ENCODE data around the gene PTGDR2.

PTGDR2 gene

GRCh38 chr11:60855726-60856633 lies at the start of gene PTGDR2:
PTGDR2 (minus strand) TSS chr11:60855950; CDS start chr11:60853722, 2,228 bp downstream.
- no peak for DNase-seq

- DNase-seq, result no peak
Observed at GRCh38 chr11:60905047-60905446, 49.3 kb upstream of the PTGDR2 start.

DNA sequence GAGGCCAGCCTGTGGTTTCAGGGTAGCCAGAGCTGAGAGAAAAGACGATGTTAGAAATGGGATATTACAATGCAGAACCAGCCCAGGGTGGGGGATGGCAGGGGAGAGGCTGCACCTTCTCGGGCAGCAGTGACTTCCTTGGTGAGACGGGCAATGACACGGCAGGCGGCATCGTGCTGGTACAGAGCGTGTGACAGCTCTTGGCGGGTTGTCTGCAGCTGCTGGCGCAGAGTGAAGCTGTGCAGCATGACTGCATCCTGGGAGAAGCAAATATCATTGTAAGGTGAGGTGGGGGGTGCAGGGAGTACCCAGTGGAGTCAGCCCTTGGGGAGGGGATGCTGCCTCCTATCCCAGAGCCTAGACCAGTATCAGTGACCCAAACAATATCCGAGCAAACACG lies 46.9 kb upstream of the PTGDR2 start:
- no peak for DNase-seq

DNA sequence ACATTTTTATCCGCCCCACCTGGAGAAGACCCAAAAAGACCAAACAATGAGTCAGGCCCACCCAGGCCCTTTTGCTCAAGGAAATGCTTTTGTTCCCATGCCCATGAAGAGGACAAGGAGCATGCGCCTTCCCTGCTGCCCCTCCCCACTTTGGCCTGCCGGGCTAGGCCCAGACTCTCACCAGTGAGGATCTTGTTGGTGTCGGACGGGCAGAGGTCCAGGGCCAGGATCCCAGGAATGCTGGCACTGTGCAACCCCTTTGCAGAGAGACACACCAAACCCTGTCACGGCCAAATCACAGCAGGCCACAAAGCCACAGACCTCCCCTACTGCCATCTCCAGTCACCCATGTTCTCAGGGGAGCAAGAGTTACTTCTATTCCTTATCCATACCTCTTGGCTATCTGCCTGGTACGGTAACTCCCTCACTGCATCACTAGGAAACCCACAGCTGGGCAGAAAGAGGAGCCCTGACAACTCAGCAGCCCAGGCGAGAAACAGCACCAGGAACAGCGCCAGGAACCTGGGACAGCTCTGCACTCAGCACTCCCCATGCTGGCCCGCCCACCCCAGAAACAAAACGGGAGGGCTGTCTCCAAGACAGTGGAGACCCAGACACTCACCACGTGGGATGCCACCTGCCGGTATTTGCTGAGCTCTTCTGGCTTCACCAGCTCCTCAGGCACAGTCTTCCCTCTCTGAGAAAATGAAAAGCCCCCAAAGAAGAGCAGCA lies 45.1 kb upstream of the PTGDR2 start:
- no peak for DNase-seq

DNA sequence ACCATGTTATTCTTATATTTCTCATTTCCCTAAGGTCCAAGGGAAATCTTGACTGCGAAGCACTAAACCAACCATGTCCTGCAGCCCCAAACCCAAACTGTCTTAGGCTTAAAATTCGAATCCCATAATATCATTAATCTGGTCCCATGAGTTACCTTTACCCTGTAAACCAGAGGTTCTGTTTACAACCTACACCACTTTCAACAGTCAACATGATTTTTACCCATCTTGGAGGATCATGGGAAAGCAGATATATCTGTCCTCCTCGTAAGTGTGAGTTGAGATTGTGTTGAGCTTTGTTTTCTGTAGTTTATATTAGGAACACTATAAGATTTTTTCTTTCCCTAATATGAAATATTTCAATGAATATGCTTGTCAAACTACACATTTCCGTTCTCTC lies 44.2 kb upstream of the PTGDR2 start:
- DNase-seq, result no peak

DNA sequence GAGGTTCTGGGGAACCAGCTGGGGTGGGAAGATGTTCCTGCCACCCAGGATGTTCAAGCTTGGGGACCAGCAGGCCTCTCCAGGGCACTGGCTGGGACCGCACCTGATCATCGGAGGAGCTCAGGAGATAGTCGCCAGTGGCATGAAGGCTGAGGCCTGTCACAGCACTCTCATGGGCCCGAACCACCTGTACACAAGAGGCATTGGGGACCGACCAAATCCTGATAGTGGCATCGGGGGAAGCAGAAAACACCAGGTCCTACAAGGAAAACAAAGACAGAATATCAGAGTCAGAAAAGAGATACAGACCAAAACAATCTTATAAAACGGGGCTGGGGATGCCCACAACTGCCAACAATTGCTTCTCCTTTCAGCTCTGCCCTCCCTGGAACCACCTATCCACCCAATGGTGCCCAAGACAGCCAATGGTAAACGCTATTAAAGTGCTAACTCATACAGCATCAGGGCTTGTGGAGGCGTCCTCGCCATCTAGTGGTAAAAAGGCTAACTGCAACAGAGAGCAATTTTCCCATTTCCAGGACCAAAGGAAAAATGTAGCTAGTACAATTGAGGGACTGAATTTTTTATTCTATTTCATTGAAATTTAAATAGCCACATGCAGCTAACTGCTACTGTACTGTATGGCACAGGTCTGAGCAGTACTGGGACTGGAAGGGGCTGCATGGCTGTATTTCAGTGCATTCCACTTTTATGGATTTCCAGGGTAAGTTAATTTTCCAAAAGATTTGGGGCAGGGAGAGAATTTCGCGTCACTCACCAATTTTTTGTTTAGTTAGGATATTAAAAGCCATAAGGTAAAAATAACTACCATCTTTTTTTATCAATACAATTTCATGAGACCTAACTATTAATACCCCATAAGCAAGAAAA lies 43.5 kb upstream of the PTGDR2 start:
- peak; percentile 61 for DNase-seq

- no peak for DNase-seq
Observed at GRCh38 chr11:60897496-60897895, 41.7 kb upstream of the PTGDR2 start.

GRCh38 chr11:60895687-60896086 lies 39.9 kb upstream of the PTGDR2 start:
- DNase-seq, result no peak

GRCh38 chr11:60891103-60891741 lies 35.5 kb upstream of the PTGDR2 start:
- DNase-seq, result no peak

DNA sequence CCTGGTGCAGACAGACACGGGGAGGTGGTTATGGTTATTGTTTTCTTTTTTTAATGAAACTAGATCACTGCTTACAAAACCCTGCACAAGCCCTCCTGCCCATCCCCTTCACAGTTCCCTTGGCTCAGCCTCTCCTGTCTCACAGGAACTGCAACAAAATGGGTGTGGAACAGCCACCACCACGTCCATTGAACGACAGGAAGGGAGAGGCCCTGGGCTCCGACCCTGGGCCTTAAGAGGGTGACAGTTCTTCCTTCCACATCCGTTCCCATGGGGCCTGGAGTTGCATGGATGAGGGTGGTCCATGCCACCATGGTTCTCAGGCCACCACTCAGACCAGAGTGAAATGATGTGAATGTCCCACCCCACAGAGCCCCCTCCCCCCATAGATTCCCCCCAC lies 34.9 kb upstream of the PTGDR2 start:
- DNase-seq, result no peak

GRCh38 chr11:60889869-60890311 lies 34.1 kb upstream of the PTGDR2 start:
- DNase-seq, result no peak

DNA sequence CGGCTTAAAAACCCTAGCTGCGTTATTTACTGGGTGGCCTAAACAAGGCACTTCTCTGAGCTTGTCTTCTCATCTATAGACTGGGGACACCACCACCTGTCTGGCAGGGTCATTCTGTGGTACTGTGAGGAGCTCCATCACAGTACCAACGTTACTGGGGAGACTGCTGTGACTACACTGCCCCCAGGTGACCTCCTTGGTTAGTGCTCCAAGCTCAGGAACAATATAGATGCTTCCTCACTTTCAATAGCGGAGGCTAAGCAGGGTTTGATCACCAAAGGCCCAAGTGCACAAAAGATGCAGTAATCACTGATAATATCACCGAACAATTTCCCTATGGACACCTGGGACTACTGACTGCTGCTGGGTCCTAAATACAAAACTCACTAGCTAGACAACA lies 31.8 kb upstream of the PTGDR2 start:
- peak; percentile 35 for DNase-seq

- DNase-seq, result no peak
Observed at GRCh38 chr11:60880643-60881282, 25.0 kb upstream of the PTGDR2 start.

DNA sequence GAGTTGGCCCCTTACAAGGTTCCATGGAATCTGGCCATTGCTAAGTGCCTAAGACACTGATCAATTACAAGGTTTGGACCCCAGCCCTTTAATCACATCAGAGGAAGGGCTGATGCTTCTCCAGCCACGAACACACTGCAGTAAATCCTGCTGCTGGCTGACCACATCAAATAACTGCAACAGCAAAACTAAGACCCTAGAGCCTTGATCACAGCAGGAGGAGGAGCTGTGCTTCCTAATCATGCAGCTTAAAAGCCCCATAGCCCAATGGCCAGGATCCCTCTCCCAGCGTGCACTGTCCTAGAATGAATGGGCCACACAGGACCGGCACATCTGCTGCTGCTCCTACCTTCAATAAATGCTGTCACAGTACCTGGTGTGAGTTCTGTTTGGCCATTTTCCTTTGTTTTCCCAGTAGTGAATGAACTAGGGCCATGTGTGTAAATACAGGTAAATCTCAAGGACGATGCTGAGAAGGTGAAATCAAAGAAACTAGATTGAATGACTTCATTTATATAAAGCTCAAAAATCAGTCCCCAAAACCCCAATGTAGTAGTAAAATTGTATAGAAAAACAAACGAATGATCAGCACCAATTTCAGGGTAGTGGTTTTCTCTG lies 24.3 kb upstream of the PTGDR2 start:
- no peak for DNase-seq

DNA sequence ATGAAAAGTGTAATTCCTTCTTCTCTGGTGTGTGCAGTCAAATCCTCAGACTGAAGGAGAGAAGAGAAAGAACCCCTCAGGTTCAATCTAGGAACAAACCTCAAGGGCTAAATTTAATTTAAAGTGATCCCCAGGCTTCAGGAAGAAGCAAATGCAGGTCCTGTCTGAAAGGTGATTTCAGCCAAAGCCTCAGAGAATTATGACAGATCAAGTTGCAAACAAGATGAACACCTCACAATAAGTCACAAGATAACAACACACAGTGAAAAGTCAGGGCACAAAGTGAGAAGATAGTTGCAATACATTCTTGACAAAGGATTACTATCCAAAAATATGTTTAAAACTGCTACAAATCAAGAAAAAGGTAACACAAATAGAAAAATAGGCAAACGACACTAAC lies 23.4 kb upstream of the PTGDR2 start:
- DNase-seq, result no peak

DNA sequence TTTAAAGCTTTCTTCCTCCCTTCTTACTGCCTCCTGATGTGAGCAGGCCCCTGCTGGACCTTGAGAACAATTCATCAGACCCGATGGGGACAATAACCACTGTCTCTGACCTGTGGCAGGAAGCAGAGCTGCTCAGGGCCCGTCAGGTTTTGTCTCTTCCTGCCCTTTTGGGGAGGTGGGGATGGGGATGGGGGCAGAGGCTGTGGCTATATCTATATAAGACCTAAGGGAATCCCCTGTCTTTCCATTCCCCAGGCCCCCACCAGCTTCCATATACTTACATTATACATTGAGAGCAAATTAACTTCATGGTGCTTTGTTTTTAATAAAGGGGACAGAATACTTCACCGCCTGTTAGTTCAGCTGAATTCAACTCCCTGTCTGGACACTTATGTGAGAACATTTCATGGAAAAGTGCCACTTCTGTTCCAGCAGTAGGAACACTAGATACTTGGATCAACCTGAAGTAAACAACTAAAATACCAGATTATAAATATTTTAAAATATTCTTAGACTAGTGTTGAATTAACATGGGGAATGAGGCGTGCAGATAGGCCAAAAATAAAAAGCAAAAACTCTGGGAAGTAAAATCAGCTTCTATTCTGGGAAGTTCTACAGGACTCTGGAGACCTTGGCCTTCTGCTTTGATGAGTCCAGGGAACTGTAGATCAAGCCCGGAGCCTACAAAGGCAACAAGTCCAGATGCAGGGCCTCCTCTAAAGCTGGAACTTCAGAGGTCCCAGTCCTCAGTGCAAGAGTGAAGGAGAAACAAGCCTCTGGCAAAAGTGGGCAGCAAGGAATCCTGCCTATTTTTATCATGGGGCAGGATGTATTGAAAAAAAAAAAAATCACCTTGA lies 22.7 kb upstream of the PTGDR2 start:
- no peak for DNase-seq

DNA sequence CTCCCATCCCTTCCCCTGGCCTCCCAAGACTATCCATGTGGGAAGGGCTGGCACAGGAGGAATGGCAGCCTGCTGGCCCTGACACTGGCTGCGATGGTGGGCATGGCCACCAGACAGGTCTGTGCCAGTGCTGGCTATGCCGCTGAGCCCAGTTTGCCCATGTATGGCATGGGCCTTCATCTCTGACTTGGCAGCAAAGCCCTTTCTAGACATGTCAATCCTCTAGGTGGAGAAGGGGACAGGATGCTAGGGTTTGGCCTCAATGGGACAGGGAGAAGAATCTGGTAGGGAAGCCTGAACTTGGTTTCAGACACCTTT lies 20.4 kb upstream of the PTGDR2 start:
- no peak for DNase-seq

GRCh38 chr11:60875366-60876167 lies 19.8 kb upstream of the PTGDR2 start:
- no peak for DNase-seq

- no peak for DNase-seq
Observed at GRCh38 chr11:60874421-60875365, 18.9 kb upstream of the PTGDR2 start.
